H9 (cell line): ENCODE measurements around the gene NAALADL1. TPM values are rescaled to one million over a fixed set of nuclear protein-coding genes. Genes with fewer than 3 reads are reported as not detected.

Experiments used
- DNase-seq: peaks from one replicate; pipeline ENCODE4 v3.0.0-alpha.2; 2017
- H2AFZ ChIP-seq: one replicate; pipeline ENCODE4 v1.6.1; 2013; ENCODE audit warnings: mild to moderate bottlenecking, low read length, control low read depth, moderate library complexity
- H2AK5ac ChIP-seq: 2 replicates; pipeline ENCODE4 v1.6.1; 2013; ENCODE audit warnings: low read length, control low read depth, mixed read lengths; ENCODE audit not compliant: insufficient read length
- H2BK120ac ChIP-seq: one replicate; pipeline ENCODE4 v1.6.1; 2013; ENCODE audit warnings: low read depth, mild to moderate bottlenecking, low read length, control low read depth, inconsistent platforms; ENCODE audit not compliant: poor library complexity, severe bottlenecking
- H2BK12ac ChIP-seq: 2 replicates; pipeline ENCODE4 v1.6.1; 2013; ENCODE audit warnings: low read length, control low read depth, mixed read lengths, low read depth; ENCODE audit not compliant: insufficient read length
- H2BK15ac ChIP-seq: 2 replicates; pipeline ENCODE4 v1.6.1; 2013; ENCODE audit warnings: low read depth, low read length, control low read depth
- H2BK20ac ChIP-seq: one replicate; pipeline ENCODE4 v1.6.1; 2013; ENCODE audit warnings: low read depth, mild to moderate bottlenecking, low read length, control low read depth, inconsistent platforms; ENCODE audit not compliant: poor library complexity, severe bottlenecking
- H2BK5ac ChIP-seq: 2 replicates; pipeline ENCODE4 v1.6.1; 2013; ENCODE audit warnings: low read length, control low read depth, mixed read lengths; ENCODE audit not compliant: insufficient read length
- H3K14ac ChIP-seq: 2 replicates; pipeline ENCODE4 v1.6.1; 2013; ENCODE audit warnings: low read length, control low read depth; ENCODE audit not compliant: insufficient read depth
- H3K18ac ChIP-seq: 2 replicates; pipeline ENCODE4 v1.6.1; 2013; ENCODE audit warnings: low read depth, mild to moderate bottlenecking, mixed read lengths, low read length, control low read depth; ENCODE audit not compliant: insufficient read length
- H3K23ac ChIP-seq: 2 replicates; pipeline ENCODE4 v1.6.1; 2013; ENCODE audit warnings: low read length, control low read depth, mixed read lengths, low read depth; ENCODE audit not compliant: insufficient read length
- H3K23me2 ChIP-seq: 2 replicates; pipeline ENCODE4 v1.6.1; 2013; ENCODE audit warnings: low read depth, mild to moderate bottlenecking, mixed read lengths, low read length, control low read depth; ENCODE audit not compliant: insufficient read length, poor library complexity, severe bottlenecking
- H3K27ac ChIP-seq: 2 replicates; pipeline ENCODE4 v1.5.1; 2013; ENCODE audit warnings: low read length, control low read depth, mixed read lengths, low read depth; ENCODE audit not compliant: insufficient read length
- H3K27me3 ChIP-seq: 2 replicates; pipeline ENCODE4 v1.6.1; 2013; ENCODE audit warnings: low read length, control low read depth, inconsistent platforms; ENCODE audit not compliant: insufficient read depth
- H3K4ac ChIP-seq: 2 replicates; pipeline ENCODE4 v1.6.1; 2013; ENCODE audit warnings: low read depth, mild to moderate bottlenecking, control low read depth, inconsistent platforms, low read length, moderate library complexity
- H3K4me1 ChIP-seq: 2 replicates; pipeline ENCODE4 v1.6.1; 2013; ENCODE audit warnings: low read length, control low read depth, inconsistent platforms; ENCODE audit not compliant: insufficient read depth
- H3K4me2 ChIP-seq: 2 replicates; pipeline ENCODE4 v1.6.1; 2013; ENCODE audit warnings: low read length, control low read depth, mixed read lengths; ENCODE audit not compliant: insufficient read length, insufficient read depth
- H3K56ac ChIP-seq: 2 replicates; pipeline ENCODE4 v1.6.1; 2013; ENCODE audit warnings: low read depth, mild to moderate bottlenecking, mixed read lengths, low read length, control low read depth; ENCODE audit not compliant: insufficient read length
- H3K79me1 ChIP-seq: 2 replicates; pipeline ENCODE4 v1.6.1; 2013; ENCODE audit warnings: low read depth, mild to moderate bottlenecking, moderate library complexity, low read length, control low read depth, inconsistent platforms; ENCODE audit not compliant: insufficient read depth, poor library complexity, severe bottlenecking
- H3K79me2 ChIP-seq: 2 replicates; pipeline ENCODE4 v1.6.1; 2013; ENCODE audit warnings: low read length, control low read depth, inconsistent platforms; ENCODE audit not compliant: insufficient read depth
- H3K9ac ChIP-seq: 2 replicates; pipeline ENCODE4 v1.6.1; 2013; ENCODE audit warnings: low read length, control low read depth, mixed read lengths; ENCODE audit not compliant: insufficient read length; ENCODE audit errors: extremely low read depth
- H3K9me3 ChIP-seq: one replicate; pipeline ENCODE4 v1.6.1; 2013; ENCODE audit warnings: low read depth, low read length, inconsistent platforms; ENCODE audit not compliant: control insufficient read depth
- H3T11ph ChIP-seq: one replicate; pipeline ENCODE4 v1.6.1; 2013; ENCODE audit warnings: mild to moderate bottlenecking, low read length, control low read depth, inconsistent platforms
- H4K20me1 ChIP-seq: one replicate; pipeline ENCODE4 v1.6.1; 2013; ENCODE audit not compliant: control insufficient read depth, insufficient read length, insufficient read depth
- H4K5ac ChIP-seq: 2 replicates; pipeline ENCODE4 v1.6.1; 2013; ENCODE audit warnings: low read depth, mild to moderate bottlenecking, mixed read lengths, low read length, control low read depth; ENCODE audit not compliant: insufficient read length
- H4K8ac ChIP-seq: replicated peaks from 2 replicates; pipeline ENCODE4 v1.6.1; 2013; ENCODE audit warnings: low read length, control low read depth, mixed read lengths, low read depth; ENCODE audit not compliant: insufficient read length
- H4K91ac ChIP-seq: 2 replicates; pipeline ENCODE4 v1.6.1; 2013; ENCODE audit warnings: low read depth, mild to moderate bottlenecking, moderate library complexity, mixed read lengths, low read length, control low read depth; ENCODE audit not compliant: insufficient read length
- H3K27ac Mint-ChIP-seq, 3 experiments: 2 replicates in 2 of 3; 3 replicates in 1 of 3; pipeline ENCODE4 v1.8.0; 2020 to 2021; ENCODE audit warnings: mixed read lengths in 3 of 3, mild to moderate bottlenecking in 1 of 3, moderate library complexity in 1 of 3
- H3K27me3 Mint-ChIP-seq: 2 replicates; pipeline ENCODE4 v1.8.0; 2021; ENCODE audit warnings: low read depth, mild to moderate bottlenecking, moderate library complexity, mixed read lengths
- H3K36me3 Mint-ChIP-seq, 3 experiments: 2 replicates in 2 of 3; 3 replicates in 1 of 3; pipeline ENCODE4 v1.8.0; 2020 to 2021; ENCODE audit warnings: low read depth in 3 of 3, mixed read lengths in 3 of 3; ENCODE audit not compliant: insufficient read depth in 1 of 3
- H3K4me1 Mint-ChIP-seq, 2 experiments: 2 replicates each; pipeline ENCODE4 v1.8.0; 2020; ENCODE audit warnings: mixed read lengths in 2 of 2
- H3K4me3 Mint-ChIP-seq, 2 experiments: 2 replicates in 1 of 2; 3 replicates in 1 of 2; pipeline ENCODE4 v1.8.0; 2020 to 2021; ENCODE audit warnings: mild to moderate bottlenecking in 2 of 2, mixed read lengths in 2 of 2, moderate library complexity in 1 of 2
- H3K9me3 Mint-ChIP-seq, 2 experiments: 2 replicates in 1 of 2; 3 replicates in 1 of 2; pipeline ENCODE4 v1.8.0; 2020; ENCODE audit warnings: mild to moderate bottlenecking in 2 of 2, mixed read lengths in 2 of 2, moderate library complexity in 1 of 2
- CTCF ChIP-seq: fragments of 200-600 bp; sonication (generic); conservative IDR thresholded peaks from 3 replicates; pipeline ENCODE4 v1.8.0; 2021; ENCODE audit warnings: antibody characterized with exemption, mild to moderate bottlenecking
- WGBS: extraction: QIAGEN DNeasy Blood & Tissue Kit; methylation state at CpG from one replicate; pipeline ENCODE4 v1.1.7; 2013; ENCODE audit warnings: missing lambda C conversion rate, low lambda C conversion rate, mixed read lengths; ENCODE audit not compliant: insufficient read length; ENCODE audit errors: extremely low coverage; 5-methylcytosine and 5-hydroxymethylcytosine counted together
- total RNA-seq: library from RNA; stranded (reverse); gene quantifications from 2 replicates; pipeline ENCODE4 v1.2.1, GENCODE V29; 2021

NAALADL1 gene
- total RNA-seq, 1 experiment from 2014 or later: 1.0 TPM

GRCh38 chr11:65058012-65058411, 341 bp downstream of the NAALADL1 start:
- Mint-ChIP-seq H3K9me3 (no peaks in the 10 kb centered on the region), H3K36me3 (no peaks in the 10 kb centered on the region), H3K27me3 (peaks cover 15% of the 10 kb centered on the region), H3K27ac (no peak overlapping the region), H3K4me3 (no peak overlapping the region), H3K4me1 (peaks cover 2 to 4% of the 10 kb centered on the region in 2 experiments)
- Histone ChIP-seq H3K27ac (no peak overlapping the region), H2AFZ (no peak overlapping the region), H4K91ac (no peak overlapping the region), H4K8ac (no peak overlapping the region), H3K4me1 (no peaks in the 10 kb centered on the region), H2BK12ac (no peak overlapping the region), H2BK5ac (no peak overlapping the region), H3K4ac (no peak overlapping the region), H4K5ac (no peak overlapping the region), H3K27me3 (no peaks in the 10 kb centered on the region), H3K79me1 (no peaks in the 10 kb centered on the region), H3K9me3 (no peaks in the 10 kb centered on the region), H2BK15ac (no peak overlapping the region), H2BK20ac (no peak overlapping the region), H4K20me1 (no peaks in the 10 kb centered on the region), H3K14ac (no peak overlapping the region), H3K23me2 (no peaks in the 10 kb centered on the region), H3K23ac (no peak overlapping the region), H3T11ph (no peak overlapping the region), H3K56ac (no peak overlapping the region), H3K9ac (no peak overlapping the region), H3K4me2 (no peak overlapping the region), H2BK120ac (no peak overlapping the region), H3K79me2 (no peaks in the 10 kb centered on the region), H3K18ac (no peak overlapping the region), H2AK5ac (no peak overlapping the region)
- no peak for TF ChIP-seq CTCF
- no peak for DNase-seq
- no CpG with 5 or more reads among the region's 13 CpGs for WGBS
